Stimulated activated CD8-positive, alpha-beta memory T cell treated with anti-CD3 and anti-CD28 coated beads, Interleukin-7, amount 100 ng/mL, for 48 hours (primary cell): Measurements from ENCODE around the gene HOXD10.

Source experiments
- DNase-seq, 2 donors: peaks; one replicate each; pipeline ENCODE4 v3.0.0-alpha.2; 2020; ENCODE audit warnings: low read depth in 1 of 2; ENCODE audit errors: extremely low read depth in 1 of 2

Gene HOXD10

GRCh38 chr2:176115883-176116813 lies at the start of gene HOXD10:
Gene HOXD10, plus strand, starts transcription at chr2:176116778. Its CDS starts 56 bp downstream, at chr2:176116834.
- DNase-seq: no peak

DNA sequence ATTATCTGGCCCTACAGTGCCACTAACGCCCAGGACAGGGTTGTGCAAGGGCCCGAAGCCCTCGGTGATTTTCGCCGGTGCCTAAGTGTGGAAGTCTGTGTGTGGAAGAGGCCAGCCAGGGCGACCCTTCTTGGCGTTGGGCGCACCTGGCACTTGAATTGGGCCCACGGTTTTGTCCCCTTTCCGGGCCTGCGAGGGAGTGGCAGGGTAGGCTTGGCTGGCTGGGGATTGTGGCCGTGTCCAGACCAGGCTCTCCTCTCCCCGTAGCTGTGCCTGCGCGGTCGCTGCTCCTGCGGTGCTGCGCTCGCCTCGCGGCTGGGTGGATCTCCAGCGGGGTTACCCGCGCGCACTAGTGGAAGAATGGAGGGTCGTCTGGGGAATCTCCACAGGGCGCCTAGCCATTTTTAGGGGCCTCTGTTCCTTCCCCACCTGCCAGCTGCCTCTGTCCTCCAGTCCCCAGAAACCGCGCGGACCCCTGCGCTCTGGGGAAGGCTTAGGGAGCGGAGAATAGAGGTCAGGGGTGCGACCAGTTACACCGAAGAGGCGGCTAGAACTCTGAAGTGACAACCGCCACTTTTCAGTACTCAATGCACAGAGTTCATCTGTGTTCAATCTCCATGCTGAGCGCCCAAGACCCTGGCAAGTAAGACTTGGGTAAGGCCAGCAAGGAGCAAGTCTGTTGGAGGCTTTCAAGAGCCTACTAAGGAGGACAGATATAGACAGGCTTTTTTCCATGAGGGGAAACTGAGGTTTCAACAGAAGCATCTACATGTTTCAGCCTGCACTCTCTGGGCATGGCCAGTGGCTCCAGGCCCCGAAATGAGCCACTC lies 48.8 kb upstream of the HOXD10 start:
- no peak for DNase-seq

DNA sequence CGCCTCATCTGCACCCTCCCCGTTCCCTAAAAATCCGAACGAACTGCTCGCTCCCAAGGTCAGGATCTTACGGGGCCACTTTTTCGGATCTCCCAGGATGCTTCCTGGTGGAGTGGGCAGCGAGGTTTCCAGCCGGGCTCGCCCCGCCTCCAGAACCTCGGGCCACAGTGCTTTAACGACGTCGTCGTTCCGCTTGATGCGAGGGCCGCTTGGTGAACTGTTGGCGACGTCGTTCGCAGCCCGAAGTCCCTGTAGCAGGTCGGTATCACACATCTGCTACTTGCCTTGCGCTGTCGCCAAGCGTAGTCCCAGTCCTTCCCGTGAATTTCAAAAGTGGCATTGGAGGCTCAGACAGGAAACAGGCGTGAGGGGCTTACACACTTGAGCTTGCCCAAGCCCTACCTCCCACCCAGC lies 48.2 kb upstream of the HOXD10 start:
- DNase-seq: no peak

DNA sequence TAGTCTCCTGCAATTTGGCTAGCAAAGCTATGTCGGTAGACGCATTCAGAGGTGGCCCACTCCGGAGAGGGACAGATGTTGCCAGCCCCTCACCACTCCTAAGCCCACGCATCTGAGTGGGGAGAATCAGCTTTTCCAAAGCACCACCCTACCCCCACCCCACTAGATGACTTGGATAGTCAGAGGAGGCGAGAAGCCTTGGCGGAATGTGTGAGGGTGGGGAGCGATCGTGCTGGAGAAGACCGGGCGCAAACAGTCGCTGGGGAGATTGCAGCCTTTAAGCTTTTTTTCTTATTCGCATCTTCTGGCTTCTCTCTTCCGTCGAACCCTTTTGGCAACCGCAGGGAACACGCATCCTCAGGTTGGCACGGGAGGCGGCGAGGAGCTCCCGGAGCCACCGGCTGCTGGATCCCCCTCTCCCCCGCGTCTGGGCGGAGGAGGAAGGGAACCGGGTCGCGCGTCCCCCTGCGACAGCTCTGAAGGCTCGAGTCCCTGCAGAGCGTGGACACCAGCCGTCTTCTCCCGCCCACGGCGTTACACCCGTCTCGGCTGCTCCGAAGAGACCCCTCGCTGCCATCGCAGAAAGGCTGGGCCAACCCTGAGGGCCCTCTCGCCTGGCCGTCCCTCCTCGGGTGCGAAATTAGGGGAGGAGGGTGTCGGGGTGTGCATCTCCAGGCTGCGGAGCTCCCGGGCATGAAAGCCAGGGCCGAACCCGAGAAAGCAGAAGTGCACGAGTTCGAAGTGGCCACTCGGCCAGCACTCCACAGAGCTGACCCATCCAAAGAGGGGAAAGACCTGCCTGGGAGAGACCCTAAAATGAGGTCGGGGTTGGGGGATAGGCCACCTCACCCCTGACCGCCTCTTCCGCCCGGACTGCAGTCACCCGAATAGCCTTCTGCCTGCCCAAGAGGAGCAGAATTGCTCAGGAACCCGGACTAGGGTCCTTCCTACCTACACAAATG lies 45.0 kb upstream of the HOXD10 start:
- no peak for DNase-seq

- DNase-seq: no peak
Observed at GRCh38 chr2:176072292-176072669, 44.3 kb upstream of the HOXD10 start.

- no peak for DNase-seq
Observed at GRCh38 chr2:176072951-176073904, 43.4 kb upstream of the HOXD10 start.

DNA sequence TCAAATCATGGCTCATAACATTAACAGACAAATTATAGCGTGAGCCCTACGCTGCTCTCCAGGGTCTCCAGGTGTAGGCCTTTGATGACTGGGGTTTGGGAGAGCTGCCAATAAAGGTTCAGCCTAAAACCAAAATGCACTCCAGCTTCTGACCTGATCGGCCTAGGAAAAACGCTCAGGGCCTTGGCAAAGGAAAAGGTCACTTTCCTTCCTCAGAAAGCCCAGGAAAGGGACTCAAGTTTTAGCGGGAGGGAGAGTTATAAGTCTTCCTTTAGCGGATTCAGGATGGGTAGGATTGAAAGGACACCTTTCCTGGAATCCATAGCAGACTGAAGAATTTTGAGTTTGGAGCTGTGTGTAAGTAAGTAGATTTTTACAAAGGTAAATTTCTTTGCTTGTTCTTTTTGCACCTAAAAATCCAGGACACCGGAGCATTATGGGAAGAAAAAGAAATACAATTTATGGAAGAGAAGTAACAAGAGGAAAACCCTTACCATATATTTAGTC lies 41.6 kb upstream of the HOXD10 start:
- no peak for DNase-seq

- DNase-seq: no peak
Observed at GRCh38 chr2:176075481-176075880, 41.1 kb upstream of the HOXD10 start.

DNA sequence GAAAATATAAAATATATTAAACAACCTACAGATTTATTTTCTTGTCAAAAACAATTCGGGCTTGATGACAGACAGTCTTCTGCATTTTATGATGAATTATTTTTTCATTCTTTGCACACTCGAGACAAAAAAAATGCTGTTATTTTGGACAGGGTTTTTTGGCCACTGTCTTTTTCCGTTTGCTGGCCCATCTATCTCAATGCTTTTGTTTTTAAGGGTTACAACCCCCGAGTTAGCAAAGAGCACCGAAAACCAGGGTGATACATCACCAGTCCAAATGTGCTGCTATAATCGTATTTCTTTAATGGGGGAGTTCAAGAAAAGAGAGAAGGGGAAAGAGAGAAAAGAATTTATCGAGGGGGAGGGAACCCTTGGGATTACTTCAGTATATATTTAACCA lies 40.5 kb upstream of the HOXD10 start:
- DNase-seq: no peak

DNA sequence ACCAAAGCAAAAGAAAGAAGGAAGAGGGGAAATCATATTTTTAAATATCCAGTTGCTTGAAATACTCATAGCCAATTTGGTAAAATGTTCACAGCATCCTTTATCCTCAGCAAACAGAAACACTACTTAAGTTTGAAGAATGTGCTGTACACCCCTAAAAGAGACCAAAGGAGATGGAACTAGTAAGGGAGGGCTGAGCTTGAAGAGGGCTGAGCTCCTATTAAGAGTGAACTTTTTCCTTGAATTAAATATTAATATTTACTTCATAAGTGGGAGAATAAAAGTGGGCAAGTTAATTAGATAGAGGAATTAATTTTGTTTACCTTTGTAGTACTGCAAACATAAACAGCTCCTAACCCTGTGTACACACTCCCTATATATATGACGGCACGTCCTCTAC lies 39.8 kb upstream of the HOXD10 start:
- no peak for DNase-seq

DNA sequence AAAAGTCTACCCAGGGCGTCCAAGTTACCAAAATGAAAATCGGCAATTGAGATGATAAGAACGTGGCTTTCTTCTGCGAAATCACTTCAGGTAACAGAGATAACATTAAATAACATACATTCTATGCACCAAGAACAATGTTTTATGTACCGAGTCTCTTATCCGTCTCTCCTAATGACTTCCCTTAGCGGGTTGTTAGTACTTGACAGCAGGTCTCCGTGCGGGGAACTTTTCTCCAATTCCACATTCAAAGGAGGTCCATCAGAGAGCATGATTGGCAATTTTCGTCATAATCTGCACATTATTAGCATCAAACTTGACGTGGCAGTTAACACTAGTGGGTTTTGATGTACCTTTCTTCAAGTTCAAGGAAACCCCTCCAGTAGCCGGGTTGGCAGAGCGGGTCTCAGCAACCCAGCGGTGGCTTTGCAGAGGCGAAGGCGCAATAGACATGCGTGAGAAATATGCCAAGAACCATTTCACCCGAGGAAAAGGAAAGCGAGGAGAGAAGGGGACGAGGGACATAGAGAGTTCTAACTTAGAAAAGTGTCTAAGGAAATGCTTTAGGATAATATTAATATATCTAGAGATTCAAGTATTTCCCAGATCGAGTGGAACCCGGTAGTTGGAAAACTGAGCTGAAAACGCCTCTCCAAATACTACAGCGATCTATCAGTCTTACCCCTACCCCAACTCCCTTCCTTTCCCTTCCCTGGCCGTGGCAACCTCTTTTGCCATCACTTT lies 37.9 kb upstream of the HOXD10 start:
- no peak for DNase-seq

DNA sequence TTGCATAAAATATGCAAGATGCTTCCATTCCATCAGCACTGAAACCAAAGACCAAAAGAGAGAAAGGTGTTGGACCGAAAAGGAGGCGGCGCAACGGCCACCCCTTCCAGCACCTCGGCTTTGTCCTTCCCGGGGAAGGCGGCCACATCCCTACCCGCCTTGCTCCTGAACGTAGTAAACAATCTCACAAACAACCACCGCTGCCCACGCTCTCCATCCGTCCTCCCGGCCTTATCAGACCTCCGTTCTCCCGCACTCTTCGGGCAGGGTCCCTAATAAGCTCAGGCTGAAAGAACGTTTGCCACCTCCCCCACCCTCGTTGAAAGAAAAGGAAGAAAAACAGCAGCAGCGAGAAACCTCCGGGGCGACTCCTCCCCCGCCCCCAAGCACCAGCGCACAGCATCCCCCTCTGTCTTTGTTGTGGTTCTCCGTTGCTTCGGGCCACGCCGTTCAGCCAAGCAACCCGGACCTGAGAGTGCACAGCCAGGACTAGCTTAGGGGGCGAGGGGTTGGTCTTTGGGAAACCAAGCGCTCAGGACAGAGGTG lies 37.2 kb upstream of the HOXD10 start:
- no peak for DNase-seq

DNA sequence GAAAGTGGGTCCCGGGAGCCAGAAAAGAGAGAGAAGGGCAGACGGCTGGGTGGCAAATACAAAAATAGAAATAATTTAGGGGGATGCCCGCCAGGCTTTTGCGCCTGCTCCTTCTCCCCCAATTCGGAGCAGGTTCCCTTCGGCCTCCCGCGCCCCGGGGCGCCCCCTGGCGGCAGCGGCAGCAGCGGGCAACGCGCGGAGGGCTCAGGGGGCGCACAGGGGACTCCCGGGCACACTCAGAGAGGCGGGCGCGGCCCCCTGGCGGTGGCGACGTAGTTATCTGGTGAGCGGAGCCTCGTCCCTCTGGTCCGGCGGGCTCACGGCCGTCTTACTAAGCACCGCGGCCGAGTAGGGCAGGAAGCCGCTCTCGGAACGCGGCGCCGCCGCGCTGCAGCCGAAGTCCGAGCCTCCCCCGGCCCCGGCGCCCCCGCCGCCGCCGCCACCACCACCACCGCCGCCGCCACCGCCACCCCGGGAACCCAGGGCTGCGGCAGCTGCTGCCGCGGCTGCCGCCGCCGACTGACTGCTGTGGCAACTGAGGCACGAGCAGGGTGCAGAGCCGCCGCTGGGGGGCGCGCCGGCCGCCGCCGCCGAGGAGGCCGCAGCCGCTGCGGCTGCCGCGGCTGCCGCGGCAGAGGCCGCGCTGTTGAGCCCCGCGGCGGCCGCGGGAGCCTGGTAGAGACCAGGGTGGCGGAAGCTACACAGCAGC lies 36.6 kb upstream of the HOXD10 start:
- DNase-seq: no peak

DNA sequence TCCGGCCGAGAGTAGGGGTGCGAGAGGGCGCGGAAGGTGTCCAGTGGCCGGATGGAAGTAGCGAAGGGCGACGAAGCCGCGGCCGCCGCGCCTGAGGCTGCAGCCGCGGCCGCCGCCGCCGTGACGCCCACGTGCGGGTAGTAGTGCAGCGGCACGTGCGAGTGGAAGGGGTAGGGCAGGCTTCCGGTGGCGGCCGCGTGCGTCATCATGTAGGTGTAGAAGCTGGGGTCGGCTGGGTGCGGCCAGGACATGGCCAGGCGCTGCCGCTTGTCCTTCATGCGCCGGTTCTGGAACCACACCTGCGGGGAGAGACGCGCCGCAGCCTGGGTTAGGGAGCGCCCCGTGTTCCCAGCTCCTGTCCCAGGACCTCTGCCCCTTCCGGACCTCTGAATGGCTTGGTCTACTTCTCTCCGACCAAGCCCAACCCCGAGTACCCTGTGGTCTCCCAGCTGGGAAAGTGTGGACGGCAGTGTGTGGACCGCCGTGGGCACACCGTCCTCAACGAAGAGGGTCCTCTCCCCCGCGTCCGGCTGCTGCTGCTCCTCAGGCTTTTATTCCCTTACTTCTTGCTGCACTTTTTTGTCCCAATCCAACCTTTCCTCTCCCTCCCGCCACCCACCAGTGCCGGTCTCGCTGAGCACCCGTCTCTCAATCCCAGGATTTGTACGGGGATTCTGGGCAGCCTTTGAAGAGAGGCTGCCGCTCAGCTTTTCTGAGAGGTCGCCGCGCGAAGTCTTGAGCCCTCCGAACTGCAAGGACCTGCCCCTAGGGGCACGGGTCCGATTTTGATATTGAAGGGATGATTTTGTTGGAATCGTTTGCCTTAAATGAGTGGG lies 35.8 kb upstream of the HOXD10 start:
- DNase-seq: no peak

- no peak for DNase-seq
Observed at GRCh38 chr2:176081376-176081836, 35.2 kb upstream of the HOXD10 start.

- DNase-seq: no peak
Observed at GRCh38 chr2:176081837-176082524, 34.6 kb upstream of the HOXD10 start.
